ENCODE data around the gene PPM1F.
"Not testable (repeated sequence)": the region's sequence is repeated elsewhere in the genome, so short reads cannot be mapped to it uniquely, and the experiment has no call there.

Gene PPM1F

GRCh38 chr22:21881841-21882753 lies 70.6 kb downstream of the PPM1F start:
- no peak for TF ChIP-seq CTCF (IDR thresholded peaks at IDR 0.05; ENCODE audit: low read depth, low read length)
- Histone ChIP-seq H3K9me3 (ENCODE audit: severe bottlenecking) (no peaks in the 10 kb centered on the region), H3K27ac (no peak overlapping the region), H3K36me3 (no peaks in the 10 kb centered on the region), H3K27me3 (ENCODE audit: insufficient read depth, low read depth, severe bottlenecking) (no peaks in the 10 kb centered on the region), H3K4me3 (ENCODE audit: low read depth, low read length) (no peak overlapping the region)
- DNase-seq = no peak

GRCh38 chr22:21876486-21877176 lies 76.0 kb downstream of the PPM1F start:
- DNase-seq = no peak
- H3K4me3 ChIP-seq (ENCODE audit: low read depth, low read length) = no peak overlapping the region
- no peak for TF ChIP-seq CTCF (IDR thresholded peaks at IDR 0.05; ENCODE audit: low read depth, low read length)
- H3K36me3 ChIP-seq = no peaks in the 10 kb centered on the region
- H3K9me3 ChIP-seq (ENCODE audit: severe bottlenecking) = no peaks in the 10 kb centered on the region
- H3K27me3 ChIP-seq (ENCODE audit: insufficient read depth, low read depth, severe bottlenecking) = no peaks in the 10 kb centered on the region
- H3K27ac ChIP-seq = no peak overlapping the region

GRCh38 chr22:21874953-21875352 lies 77.7 kb downstream of the PPM1F start:
- not testable (repeated sequence) for H3K27ac ChIP-seq; H3K36me3 ChIP-seq; H3K27me3 ChIP-seq (ENCODE audit: insufficient read depth, low read depth, severe bottlenecking); H3K9me3 ChIP-seq (ENCODE audit: severe bottlenecking); DNase-seq; H3K4me3 ChIP-seq (ENCODE audit: low read depth, low read length)

GRCh38 chr22:21873619-21874018 lies 79.0 kb downstream of the PPM1F start:
- no peak for DNase-seq
- H3K36me3 ChIP-seq = no peaks in the 10 kb centered on the region
- no peak overlapping the region for H3K4me3 ChIP-seq (ENCODE audit: low read depth, low read length)
- no peak for TF ChIP-seq CTCF (IDR thresholded peaks at IDR 0.05; ENCODE audit: low read depth, low read length)
- no peak overlapping the region for H3K27ac ChIP-seq
- H3K9me3 ChIP-seq (ENCODE audit: severe bottlenecking) = no peaks in the 10 kb centered on the region
- no peaks in the 10 kb centered on the region for H3K27me3 ChIP-seq (ENCODE audit: insufficient read depth, low read depth, severe bottlenecking)

GRCh38 chr22:21872741-21873140 lies 79.9 kb downstream of the PPM1F start:
- not testable (repeated sequence) for H3K27me3 ChIP-seq (ENCODE audit: insufficient read depth, low read depth, severe bottlenecking); H3K4me3 ChIP-seq (ENCODE audit: low read depth, low read length); H3K9me3 ChIP-seq (ENCODE audit: severe bottlenecking); H3K36me3 ChIP-seq; DNase-seq; H3K27ac ChIP-seq

Data from WERI-Rb-1 (cell line).